ENCODE results near the gene DLD. TPM values are rescaled to one million over a fixed set of nuclear protein-coding genes. Genes with fewer than 3 reads are reported as not detected.

DLD gene
- total RNA-seq, 1 donor from 2014 or later, result 186 TPM

DNA sequence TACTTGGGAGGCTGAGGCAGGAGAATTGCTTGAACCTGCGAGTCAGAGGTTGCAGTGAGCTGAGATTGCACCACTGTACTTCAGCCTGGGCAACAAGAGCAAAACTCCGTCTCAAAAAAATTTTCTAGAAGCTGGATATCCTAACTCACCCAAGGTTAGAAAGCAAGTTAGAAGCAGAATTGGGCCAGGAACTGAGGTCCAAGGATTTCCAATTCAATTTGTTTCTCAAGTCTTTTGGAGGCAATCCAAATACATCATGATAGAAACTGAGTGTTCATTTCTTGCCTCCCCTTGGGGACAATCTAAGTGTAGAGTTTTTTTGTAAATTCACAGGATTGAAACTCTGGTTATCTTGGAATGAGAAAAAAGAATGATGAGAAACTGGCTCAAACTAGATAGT lies 66.5 kb downstream of the DLD start:
- H3K4me1 Mint-ChIP-seq, result peaks cover 14% of the 10 kb centered on the region
- H2AFZ ChIP-seq (replicated peaks), result no peak overlapping the region
- H3K27me3 Mint-ChIP-seq (ENCODE audit: insufficient read depth, low read depth), result no peaks in the 10 kb centered on the region
- H3K4me3 Mint-ChIP-seq, result no peak overlapping the region
- H4K20me1 ChIP-seq (ENCODE audit: low read depth), result no peaks in the 10 kb centered on the region
- H3K27ac Mint-ChIP-seq, result no peak overlapping the region
- H3K4me1 ChIP-seq, result peaks cover 5% of the 10 kb centered on the region
- peaks cover 3% of the 10 kb centered on the region for H3F3A ChIP-seq (ENCODE audit: low read depth)
- no peaks in the 10 kb centered on the region for H3K9me3 Mint-ChIP-seq
- no peaks in the 10 kb centered on the region for H3K79me2 ChIP-seq (ENCODE audit: low read depth)
- no peaks in the 10 kb centered on the region for H3K9me3 ChIP-seq (ENCODE audit: low read depth)
- no peaks in the 10 kb centered on the region for H3K27me3 ChIP-seq
- peaks cover 9% of the 10 kb centered on the region for H3K36me3 Mint-ChIP-seq
- TF ChIP-seq EZH2phosphoT487 (IDR thresholded peaks at IDR 0.05), result no peak
- TF ChIP-seq CTCF (IDR thresholded peaks at IDR 0.05), result no peak
- TF ChIP-seq EZH2 (IDR thresholded peaks at IDR 0.05), result no peak
- no peak overlapping the region for H3K4me2 ChIP-seq
- H3K9ac ChIP-seq, result no peak overlapping the region
- no peak for DNase-seq (ENCODE audit: low spot score)
- no peak overlapping the region for H3K4me3 ChIP-seq
- H3K27ac ChIP-seq, result no peak overlapping the region
- H3K36me3 ChIP-seq, result no peaks in the 10 kb centered on the region

DNA sequence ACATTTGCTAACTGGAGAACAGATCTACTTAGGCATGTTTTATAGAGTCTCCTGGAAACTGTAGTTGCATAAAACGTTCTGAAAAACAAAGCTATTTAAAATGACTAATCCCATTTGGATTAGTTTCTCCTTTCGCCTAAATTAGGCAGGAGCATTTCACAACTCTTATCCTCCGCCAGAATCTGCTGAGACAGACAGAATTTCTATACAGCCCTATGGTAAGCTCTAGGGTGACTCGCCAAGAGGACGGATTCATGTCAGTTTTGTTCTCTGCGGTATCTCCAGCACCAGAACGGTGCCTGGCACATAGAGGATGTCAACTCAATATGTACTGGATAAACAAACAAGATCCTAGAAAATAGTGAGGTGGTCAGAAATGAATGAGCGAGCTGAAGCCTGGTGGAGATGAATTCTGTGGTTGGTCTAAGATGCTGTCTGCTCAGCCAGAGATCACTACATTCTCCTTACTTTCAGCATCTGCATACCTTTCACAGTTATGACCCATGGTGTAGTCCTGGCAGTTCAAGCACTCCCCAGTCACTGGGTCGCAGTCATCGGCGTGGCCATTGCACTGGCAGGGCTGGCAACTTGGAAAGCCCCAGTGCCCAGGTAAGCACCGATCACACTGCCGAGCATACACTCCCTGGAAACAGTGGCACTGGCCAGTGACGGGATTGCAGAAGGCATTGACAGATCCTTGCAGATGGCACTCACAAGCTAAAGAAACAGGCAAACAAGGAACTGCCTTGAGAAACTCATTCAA lies 68.0 kb downstream of the DLD start:
- no peaks in the 10 kb centered on the region for H3K4me1 ChIP-seq
- no peak overlapping the region for H2AFZ ChIP-seq (replicated peaks)
- no peak overlapping the region for H3K9ac ChIP-seq
- H3K4me3 ChIP-seq, result no peak overlapping the region
- Mint-ChIP-seq H3K4me1 (no peaks in the 10 kb centered on the region), H3K36me3 (peaks cover 8% of the 10 kb centered on the region), H3K27ac (no peak overlapping the region), H3K27me3 (ENCODE audit: insufficient read depth, low read depth) (no peaks in the 10 kb centered on the region), H3K4me3 (no peak overlapping the region), H3K9me3 (no peaks in the 10 kb centered on the region)
- TF ChIP-seq EZH2phosphoT487 (IDR thresholded peaks at IDR 0.05) (no peak), EZH2 (IDR thresholded peaks at IDR 0.05) (no peak), CTCF (IDR thresholded peaks at IDR 0.05) (no peak)
- no peaks in the 10 kb centered on the region for H3F3A ChIP-seq (ENCODE audit: low read depth)
- H3K9me3 ChIP-seq (ENCODE audit: low read depth), result no peaks in the 10 kb centered on the region
- peaks cover 8% of the 10 kb centered on the region for H3K36me3 ChIP-seq
- H4K20me1 ChIP-seq (ENCODE audit: low read depth), result no peaks in the 10 kb centered on the region
- no peaks in the 10 kb centered on the region for H3K79me2 ChIP-seq (ENCODE audit: low read depth)
- DNase-seq (ENCODE audit: low spot score), result no peak
- no peak overlapping the region for H3K4me2 ChIP-seq
- no peaks in the 10 kb centered on the region for H3K27me3 ChIP-seq
- H3K27ac ChIP-seq, result no peak overlapping the region

DNA sequence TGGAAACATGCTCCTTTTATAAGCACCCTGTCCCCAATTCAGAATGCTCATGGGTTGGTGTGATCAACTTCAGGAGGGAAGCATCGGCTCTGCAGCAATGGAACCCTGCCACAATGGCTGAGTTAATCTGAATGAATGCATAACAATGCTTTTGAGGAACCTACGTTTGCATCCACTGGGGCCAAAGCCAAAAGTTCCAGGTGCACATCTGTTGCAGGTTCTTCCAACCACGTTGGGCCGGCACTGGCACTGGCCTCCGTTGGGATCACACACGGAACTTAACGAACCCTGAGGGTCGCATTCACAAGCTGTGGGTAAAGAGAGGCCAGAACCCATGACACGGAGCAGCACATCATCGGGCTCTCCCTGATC lies 68.5 kb downstream of the DLD start:
- H3K27ac Mint-ChIP-seq, result no peak overlapping the region
- H3K79me2 ChIP-seq (ENCODE audit: low read depth), result no peaks in the 10 kb centered on the region

More for the DNA sequence above, 68.5 kb downstream of the DLD start:
- H3K4me1 ChIP-seq, result no peaks in the 10 kb centered on the region
- Mint-ChIP-seq H3K4me1 (no peaks in the 10 kb centered on the region), H3K4me3 (no peak overlapping the region), H3K27me3 (ENCODE audit: insufficient read depth, low read depth) (no peaks in the 10 kb centered on the region), H3K36me3 (peaks cover 8% of the 10 kb centered on the region), H3K9me3 (no peaks in the 10 kb centered on the region)
- no peak overlapping the region for H3K9ac ChIP-seq
- no peak for DNase-seq (ENCODE audit: low spot score)
- no peaks in the 10 kb centered on the region for H3K27me3 ChIP-seq
- no peak overlapping the region for H2AFZ ChIP-seq (replicated peaks)
- TF ChIP-seq EZH2 (IDR thresholded peaks at IDR 0.05) (no peak), EZH2phosphoT487 (IDR thresholded peaks at IDR 0.05) (no peak), CTCF (IDR thresholded peaks at IDR 0.05) (no peak)
- no peaks in the 10 kb centered on the region for H4K20me1 ChIP-seq (ENCODE audit: low read depth)
- peaks cover 8% of the 10 kb centered on the region for H3K36me3 ChIP-seq
- no peak overlapping the region for H3K27ac ChIP-seq
- no peak overlapping the region for H3K4me3 ChIP-seq
- no peaks in the 10 kb centered on the region for H3K9me3 ChIP-seq (ENCODE audit: low read depth)
- H3F3A ChIP-seq (ENCODE audit: low read depth), result no peaks in the 10 kb centered on the region
- H3K4me2 ChIP-seq, result no peak overlapping the region
